HCT116 (cell line): Measurements from ENCODE around the gene MRPL36.

Source experiments
- ATF3 ChIP-seq: IDR thresholded peaks from 2 replicates; pipeline ENCODE4 v1.6.1; 2012
- CTCF ChIP-seq, 3 experiments: fragments of 200-600 bp in 1 of 3; sonication (generic) in 1 of 3; IDR thresholded peaks in 2 of 3; conservative IDR thresholded peaks in 1 of 3; 2 replicates each; pipeline ENCODE4 v1.5.1; 2012 to 2017; ENCODE audit warnings: low read depth in 2 of 3, low read length in 2 of 3, antibody characterized with exemption in 1 of 3, borderline replicate concordance in 1 of 3, control low read depth in 1 of 3, mild to moderate bottlenecking in 1 of 3, mixed read lengths in 1 of 3, mixed run types in 1 of 3, moderate library complexity in 1 of 3; ENCODE audit not compliant: insufficient read depth in 1 of 3
- EZH2 ChIP-seq: fragments of 200-600 bp; sonication (generic); IDR thresholded peaks from 2 replicates; pipeline ENCODE4 v1.6.1; 2017; ENCODE audit warnings: antibody characterized with exemption, mixed run types
- EZH2phosphoT487 ChIP-seq: fragments of 200-600 bp; IDR thresholded peaks from 2 replicates; pipeline ENCODE4 v1.6.1; 2018; ENCODE audit warnings: antibody characterized with exemption, borderline replicate concordance
- POLR2A ChIP-seq: IDR thresholded peaks from 2 replicates; pipeline ENCODE4 v1.7.0; 2011; ENCODE audit warnings: borderline replicate concordance; ENCODE audit not compliant: insufficient read depth, insufficient read length; ENCODE audit errors: extremely low read depth
- POLR2AphosphoS5 ChIP-seq: IDR thresholded peaks from 2 replicates; pipeline ENCODE4 v1.6.1; 2011; ENCODE audit warnings: mild to moderate bottlenecking, low read depth, low read length, moderate library complexity
- SIN3A ChIP-seq: IDR thresholded peaks from 2 replicates; pipeline ENCODE4 v1.6.1; 2012; ENCODE audit warnings: low read depth
- SP1 ChIP-seq: IDR thresholded peaks from 2 replicates; pipeline ENCODE4 v1.6.1; 2012; ENCODE audit warnings: low read depth
- YY1 ChIP-seq: IDR thresholded peaks from 2 replicates; pipeline ENCODE4 v1.6.1; 2011; ENCODE audit warnings: low read length, low read depth, moderate library complexity, mild to moderate bottlenecking; ENCODE audit not compliant: insufficient replicate concordance; ENCODE audit errors: extremely low read depth

GRCh38 chr5:1830571-1831228 is 31.1 kb upstream of the MRPL36 start:
- TF ChIP-seq CTCF (IDR thresholded peaks at IDR 0.05 in 2 of 3, conservative IDR thresholded peaks at IDR 0.05 in 1 of 3; ENCODE audit: borderline replicate concordance in 1 of 3, insufficient read depth in 1 of 3, low read depth in 2 of 3, low read length in 2 of 3) (no peak), ATF3 (no peak), EZH2 (no peak), POLR2AphosphoS5 (no peak), YY1 (no peak), SIN3A (no peak), SP1 (no peak), EZH2phosphoT487 (no peak), POLR2A (no peak)
